Measurements from ENCODE around the gene FRK. TPM values are rescaled to one million over a fixed set of nuclear protein-coding genes. Genes with fewer than 3 reads are reported as not detected.

The FRK gene
- total RNA-seq, 2 experiments from 2014 or later: not detected

DNA sequence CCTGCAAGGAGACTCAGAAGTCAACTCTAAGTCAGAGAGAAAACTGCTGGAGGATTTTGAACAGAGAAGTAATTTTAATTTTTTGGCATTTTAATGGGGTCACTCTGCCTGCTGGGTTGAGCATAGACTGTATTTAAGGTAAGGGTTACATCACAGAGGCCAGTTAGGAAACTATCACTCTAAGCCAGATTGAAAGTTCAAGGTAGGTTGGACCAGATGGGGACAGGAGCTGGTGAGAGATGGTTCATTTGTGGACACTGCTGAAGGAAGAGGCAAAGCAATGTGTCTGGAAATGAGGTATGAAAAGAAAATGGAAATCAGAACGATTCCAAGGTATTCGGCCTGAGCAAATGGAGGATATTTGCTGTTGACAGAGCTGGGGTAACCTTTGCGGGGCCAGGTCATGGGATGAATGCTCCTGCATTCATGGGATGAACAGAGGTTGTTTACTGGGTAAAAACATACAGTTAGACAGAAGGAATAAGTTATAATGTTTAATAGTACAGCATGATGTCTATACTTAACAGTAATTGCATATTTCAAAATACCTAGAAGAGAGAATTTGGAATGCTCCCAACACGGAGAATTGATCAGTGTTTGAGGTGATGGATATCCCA, 26.9 kb downstream of the FRK start:
- CTCF ChIA-PET: no interaction called here

DNA sequence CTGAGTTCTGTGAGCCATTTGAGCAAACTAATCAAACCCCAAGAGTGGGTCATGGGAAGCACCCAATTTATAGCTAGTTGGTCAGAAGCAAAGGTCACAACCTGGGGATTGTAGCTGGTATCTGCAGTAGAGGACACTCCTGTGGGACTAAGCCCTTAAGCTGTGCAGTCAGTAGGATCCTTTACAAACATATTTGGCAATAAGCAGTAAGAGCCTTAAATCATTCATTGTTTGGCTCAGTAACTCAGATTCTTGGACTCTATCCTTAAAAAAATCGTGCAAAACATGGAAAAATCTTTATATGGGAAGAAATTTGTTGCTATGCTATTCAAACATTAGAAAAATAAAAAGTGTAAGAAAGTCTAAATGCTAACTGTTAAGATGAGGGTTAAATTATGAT, 29.9 kb downstream of the FRK start:
- CTCF ChIA-PET: no interaction called here
- no peaks in the 10 kb centered on the region for H3K9me3 Mint-ChIP-seq
- no peak overlapping the region for H3K27ac ChIP-seq (ENCODE audit: low read depth in 1 of 2, low read length in 2 of 2)

More for the DNA sequence above, 26.9 kb downstream of the FRK start:
- no peaks in the 10 kb centered on the region for H3K36me3 Mint-ChIP-seq (ENCODE audit: low read depth)
- no peaks in the 10 kb centered on the region for H3K9me3 Mint-ChIP-seq
- TF ChIP-seq, protein P1, sequence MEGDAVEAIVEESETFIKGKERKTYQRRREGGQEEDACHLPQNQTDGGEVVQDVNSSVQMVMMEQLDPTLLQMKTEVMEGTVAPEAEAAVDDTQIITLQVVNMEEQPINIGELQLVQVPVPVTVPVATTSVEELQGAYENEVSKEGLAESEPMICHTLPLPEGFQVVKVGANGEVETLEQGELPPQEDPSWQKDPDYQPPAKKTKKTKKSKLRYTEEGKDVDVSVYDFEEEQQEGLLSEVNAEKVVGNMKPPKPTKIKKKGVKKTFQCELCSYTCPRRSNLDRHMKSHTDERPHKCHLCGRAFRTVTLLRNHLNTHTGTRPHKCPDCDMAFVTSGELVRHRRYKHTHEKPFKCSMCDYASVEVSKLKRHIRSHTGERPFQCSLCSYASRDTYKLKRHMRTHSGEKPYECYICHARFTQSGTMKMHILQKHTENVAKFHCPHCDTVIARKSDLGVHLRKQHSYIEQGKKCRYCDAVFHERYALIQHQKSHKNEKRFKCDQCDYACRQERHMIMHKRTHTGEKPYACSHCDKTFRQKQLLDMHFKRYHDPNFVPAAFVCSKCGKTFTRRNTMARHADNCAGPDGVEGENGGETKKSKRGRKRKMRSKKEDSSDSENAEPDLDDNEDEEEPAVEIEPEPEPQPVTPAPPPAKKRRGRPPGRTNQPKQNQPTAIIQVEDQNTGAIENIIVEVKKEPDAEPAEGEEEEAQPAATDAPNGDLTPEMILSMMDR (IDR thresholded peaks at IDR 0.05): no peak
- H3K4me1 Mint-ChIP-seq (ENCODE audit: low read depth): no peaks in the 10 kb centered on the region
- intact Hi-C loops (cut with DNase I, micrococcal nuclease): no loop called here
- no peak overlapping the region for H3K27ac ChIP-seq (ENCODE audit: low read depth in 1 of 2, low read length in 2 of 2)
- H3K4me1 ChIP-seq (ENCODE audit: insufficient read depth, low read length): no peaks in the 10 kb centered on the region
- DNase-seq (no peak), ATAC-seq (ENCODE audit: poor library complexity) (no peak)
- POLR2A ChIA-PET: no interaction called here
- peaks cover 0 to 8% of the 10 kb centered on the region in 2 experiments for H3K27me3 ChIP-seq (ENCODE audit: control insufficient read depth in 1 of 2, insufficient read depth in 2 of 2, low read length in 2 of 2)
- no peak overlapping the region for H3K4me3 Mint-ChIP-seq
- no peaks in the 10 kb centered on the region for H3K9me3 ChIP-seq (ENCODE audit: control insufficient read depth in 1 of 2, insufficient read depth in 1 of 2, low read length in 2 of 2)
- H3K27me3 Mint-ChIP-seq: peaks cover 16% of the 10 kb centered on the region
- no peaks in the 10 kb centered on the region for H3K36me3 ChIP-seq (ENCODE audit: insufficient read depth, low read length)
- no peak overlapping the region for H3K4me3 ChIP-seq (ENCODE audit: low read length)
- no peak overlapping the region for H3K27ac Mint-ChIP-seq

DNA sequence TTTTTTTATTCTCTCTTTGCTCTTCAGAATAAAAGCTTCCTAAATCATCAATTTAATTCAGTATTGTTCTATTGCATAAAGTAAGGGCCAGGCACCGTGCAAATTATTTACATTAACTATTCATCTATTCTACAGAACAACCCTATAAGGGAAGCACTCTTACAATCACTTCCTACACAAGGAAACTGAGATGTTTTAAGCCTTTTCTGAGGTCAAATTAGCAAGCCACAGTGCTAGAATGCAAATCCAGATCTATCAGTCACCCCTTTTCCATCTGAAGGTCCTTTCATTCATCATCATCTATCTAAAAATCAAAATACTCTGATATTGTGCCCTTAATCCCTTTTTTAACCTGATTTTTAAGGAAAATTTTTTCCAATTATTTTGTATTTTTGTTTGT, 31.2 kb downstream of the FRK start:
- Mint-ChIP-seq H3K9me3 (no peaks in the 10 kb centered on the region), H3K36me3 (ENCODE audit: low read depth) (no peaks in the 10 kb centered on the region), H3K27ac (no peak overlapping the region), H3K27me3 (peaks cover 8% of the 10 kb centered on the region), H3K4me1 (ENCODE audit: low read depth) (no peaks in the 10 kb centered on the region), H3K4me3 (no peak overlapping the region)
- no peak for ATAC-seq (ENCODE audit: poor library complexity)
- no peaks in the 10 kb centered on the region for H3K4me1 ChIP-seq (ENCODE audit: insufficient read depth, low read length)
- TF ChIP-seq, protein P1 (IDR thresholded peaks at IDR 0.05): no peak
- no peak overlapping the region for H3K4me3 ChIP-seq (ENCODE audit: low read length)
- CTCF ChIA-PET: no interaction called here
- no peak for DNase-seq
- no peaks in the 10 kb centered on the region for H3K9me3 ChIP-seq (ENCODE audit: control insufficient read depth in 1 of 2, insufficient read depth in 1 of 2, low read length in 2 of 2)
- intact Hi-C loops (cut with DNase I, micrococcal nuclease): no loop called here
- POLR2A ChIA-PET: no interaction called here
- H3K27me3 ChIP-seq (ENCODE audit: control insufficient read depth in 1 of 2, insufficient read depth in 2 of 2, low read length in 2 of 2): peaks cover 0 to 8% of the 10 kb centered on the region in 2 experiments
- no peaks in the 10 kb centered on the region for H3K36me3 ChIP-seq (ENCODE audit: insufficient read depth, low read length)
- no peak overlapping the region for H3K27ac ChIP-seq (ENCODE audit: low read depth in 1 of 2, low read length in 2 of 2)

More for the DNA sequence above, 29.9 kb downstream of the FRK start:
- Histone ChIP-seq H3K4me3 (ENCODE audit: low read length) (no peak overlapping the region), H3K36me3 (ENCODE audit: insufficient read depth, low read length) (no peaks in the 10 kb centered on the region), H3K4me1 (ENCODE audit: insufficient read depth, low read length) (no peaks in the 10 kb centered on the region), H3K9me3 (ENCODE audit: control insufficient read depth in 1 of 2, insufficient read depth in 1 of 2, low read length in 2 of 2) (no peaks in the 10 kb centered on the region), H3K27me3 (ENCODE audit: control insufficient read depth in 1 of 2, insufficient read depth in 2 of 2, low read length in 2 of 2) (peaks cover 0 to 8% of the 10 kb centered on the region in 2 experiments)
- ATAC-seq (ENCODE audit: poor library complexity) (no peak), DNase-seq (no peak)
- TF ChIP-seq, protein P1 (IDR thresholded peaks at IDR 0.05): no peak
- Mint-ChIP-seq H3K27ac (no peak overlapping the region), H3K36me3 (ENCODE audit: low read depth) (no peaks in the 10 kb centered on the region), H3K27me3 (peaks cover 13% of the 10 kb centered on the region), H3K4me1 (ENCODE audit: low read depth) (no peaks in the 10 kb centered on the region), H3K4me3 (no peak overlapping the region)
- POLR2A ChIA-PET: no interaction called here
- intact Hi-C loops (cut with DNase I, micrococcal nuclease): no loop called here
